CD4-positive, alpha-beta memory T cell (primary cell): ENCODE data around the gene ANTXRL. TPM values are rescaled to one million over a fixed set of nuclear protein-coding genes. Genes with fewer than 3 reads are reported as not detected.
"Not testable (repeated sequence)": the region's sequence is repeated elsewhere in the genome, so short reads cannot be mapped to it uniquely, and the experiment has no call there.

Experiments used
- CTCF ChIA-PET: fragments of 350-600 bp; sonication (Branson Sonifier 250); formaldehyde crosslinking; loops from one replicate; lab custom pipeline; 2021; ENCODE audit warnings: inconsistent platforms; ENCODE audit not compliant: partially characterized antibody; lab: Charles Lee
- POLR2A ChIA-PET: fragments of 350-600 bp; sonication (Branson Sonifier 250); formaldehyde crosslinking; loops from one replicate; lab custom pipeline; 2021; ENCODE audit not compliant: partially characterized antibody; lab: Charles Lee
- DNase-seq, 5 donors: peaks; one replicate each; pipeline versions ENCODE4 v3.0.0 to v3.0.0-alpha.2; 2020 to 2022; ENCODE audit warnings: mixed read lengths in 1 of 5
- H3K27ac ChIP-seq: one replicate; pipeline ENCODE4 v1.7.0; 2013; ENCODE audit warnings: low read depth, low read length
- H3K27me3 ChIP-seq: 2 replicates; pipeline ENCODE4 v1.7.0; 2013; ENCODE audit warnings: mild to moderate bottlenecking, low read length, moderate library complexity; ENCODE audit not compliant: insufficient read depth
- H3K36me3 ChIP-seq: 2 replicates; pipeline ENCODE4 v1.7.0; 2013; ENCODE audit warnings: mild to moderate bottlenecking, low read length, moderate library complexity; ENCODE audit not compliant: insufficient read depth
- H3K4me1 ChIP-seq: 2 replicates; pipeline ENCODE4 v1.7.0; 2013; ENCODE audit warnings: mild to moderate bottlenecking, low read length, moderate library complexity; ENCODE audit not compliant: insufficient read depth
- H3K4me3 ChIP-seq, 2 donors: one replicate each; pipeline ENCODE4 v1.7.0; 2013; ENCODE audit warnings: low read length in 2 of 2, mild to moderate bottlenecking in 1 of 2
- H3K9me3 ChIP-seq, 2 donors: one replicate each; pipeline ENCODE4 v1.7.0; 2013; ENCODE audit warnings: low read length in 2 of 2, control low read depth in 1 of 2; ENCODE audit not compliant: control insufficient read depth in 1 of 2
- H3K27ac Mint-ChIP-seq, 7 donors: one replicate each; pipeline ENCODE4 v1.8.0; 2020 to 2021; ENCODE audit warnings: mixed read lengths in 7 of 7, mild to moderate bottlenecking in 6 of 7, inconsistent platforms in 3 of 7, moderate library complexity in 3 of 7
- H3K27me3 Mint-ChIP-seq, 2 donors: one replicate each; pipeline ENCODE4 v1.8.0; 2020 to 2021; ENCODE audit warnings: mixed read lengths in 2 of 2
- H3K36me3 Mint-ChIP-seq, 2 donors: one replicate each; pipeline ENCODE4 v1.8.0; 2020 to 2021; ENCODE audit warnings: mixed read lengths in 2 of 2, inconsistent platforms in 1 of 2, mild to moderate bottlenecking in 1 of 2
- H3K4me1 Mint-ChIP-seq, 4 donors: one replicate each; pipeline ENCODE4 v1.8.0; 2020 to 2021; ENCODE audit warnings: mixed read lengths in 4 of 4, mild to moderate bottlenecking in 1 of 4
- H3K4me3 Mint-ChIP-seq, 8 donors: one replicate each; pipeline ENCODE4 v1.8.0; 2020 to 2021; ENCODE audit warnings: mixed read lengths in 8 of 8, mild to moderate bottlenecking in 7 of 8, moderate library complexity in 6 of 8, inconsistent platforms in 3 of 8
- H3K9me3 Mint-ChIP-seq, 8 donors: one replicate each; pipeline ENCODE4 v1.8.0; 2020 to 2021; ENCODE audit warnings: mixed read lengths in 8 of 8, mild to moderate bottlenecking in 5 of 8, inconsistent platforms in 3 of 8, moderate library complexity in 1 of 8
- intact Hi-C: fragments of 100-400 bp; cut with micrococcal nuclease; formaldehyde crosslinking; loops from one replicate; pipeline ENCODE4 v1.15.1; 2023
- polyA plus RNA-seq, 2 donors: library from polyadenylated mRNA; unstranded; fragments of 300-500 nt; fragmentation: Illumina TruSeq; gene quantifications; one replicate each; pipeline ENCODE4 v1.2.3, GENCODE V29; 2021
- total RNA-seq, 2 experiments: library from RNA; stranded (reverse); gene quantifications; one replicate each; pipeline ENCODE4 v1.2.3, GENCODE V29; 2021

ANTXRL gene
- total and polyA plus RNA-seq, 4 experiments from 2014 or later, result not detected

DNA sequence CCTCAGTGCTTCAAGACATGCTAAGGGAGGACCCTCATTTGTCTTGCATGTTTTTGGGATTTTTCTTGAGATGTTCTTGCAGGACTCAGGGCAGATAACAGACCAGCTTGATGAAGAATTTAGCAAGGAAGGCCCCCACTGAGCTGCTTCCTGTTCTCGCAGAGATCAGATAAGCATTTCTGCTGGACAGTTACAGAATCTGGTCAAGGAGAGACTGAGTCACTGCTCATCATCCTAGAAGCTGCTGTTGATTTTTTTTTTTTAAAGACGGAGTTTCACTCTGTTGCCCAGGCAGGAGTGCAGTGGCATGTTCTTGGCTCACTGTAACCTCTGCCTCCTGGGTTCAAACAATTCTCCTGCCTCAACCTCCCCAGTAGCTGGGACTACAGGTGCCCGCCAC lies 87.6 kb downstream of the ANTXRL start:
- intact Hi-C loops, H3K4me3 Mint-ChIP-seq, H3K9me3 Mint-ChIP-seq, H3K27me3 Mint-ChIP-seq, H3K4me1 Mint-ChIP-seq, H3K27ac Mint-ChIP-seq, DNase-seq, H3K27ac ChIP-seq, H3K36me3 Mint-ChIP-seq, H3K9me3 ChIP-seq, H3K4me3 ChIP-seq, POLR2A ChIA-PET, CTCF ChIA-PET, H3K4me1 ChIP-seq, H3K36me3 ChIP-seq, H3K27me3 ChIP-seq: not testable (repeated sequence)

- H3K4me3 ChIP-seq, H3K4me1 ChIP-seq, H3K36me3 ChIP-seq, H3K27ac Mint-ChIP-seq, H3K27me3 ChIP-seq, DNase-seq, H3K36me3 Mint-ChIP-seq, CTCF ChIA-PET, H3K9me3 Mint-ChIP-seq, POLR2A ChIA-PET, H3K4me3 Mint-ChIP-seq, H3K27ac ChIP-seq, intact Hi-C loops, H3K4me1 Mint-ChIP-seq, H3K9me3 ChIP-seq, H3K27me3 Mint-ChIP-seq: not testable (repeated sequence)
Measured at GRCh38 chr10:46375406-46375805, 88.6 kb downstream of the ANTXRL start, which contains the start of gene ANXA8L1. TSS of gene ANXA8L1 (plus strand) at chr10:46375776. CDS start at chr10:46375852, 76 bp downstream.

GRCh38 chr10:46377022-46377421 lies 90.2 kb downstream of the ANTXRL start:
- H3K4me3 Mint-ChIP-seq, H3K27me3 ChIP-seq, H3K4me1 Mint-ChIP-seq, H3K27ac ChIP-seq, H3K9me3 ChIP-seq, H3K36me3 Mint-ChIP-seq, CTCF ChIA-PET, H3K36me3 ChIP-seq, H3K27me3 Mint-ChIP-seq, intact Hi-C loops, POLR2A ChIA-PET, H3K4me1 ChIP-seq, DNase-seq, H3K4me3 ChIP-seq, H3K9me3 Mint-ChIP-seq, H3K27ac Mint-ChIP-seq: not testable (repeated sequence)

DNA sequence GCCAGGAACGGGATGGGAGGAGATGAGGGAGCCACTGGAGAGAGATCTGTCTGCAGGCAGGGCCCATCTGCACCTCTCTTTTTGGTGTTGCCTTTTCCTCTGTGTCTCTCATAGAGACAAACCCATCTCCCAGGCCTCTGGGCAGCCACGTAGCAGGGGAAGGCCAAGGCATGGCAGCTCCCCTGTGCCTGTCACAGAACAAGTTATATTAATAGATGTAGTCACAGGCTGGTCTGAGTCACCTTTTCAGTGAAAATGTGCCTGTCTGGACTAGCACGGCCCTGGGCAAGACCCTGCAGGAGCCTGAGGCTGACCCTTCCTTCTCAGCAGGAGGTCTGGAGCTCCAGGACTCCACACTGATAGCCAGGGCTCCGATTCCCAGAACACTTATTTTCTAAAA lies 90.9 kb downstream of the ANTXRL start:
- H3K27ac ChIP-seq, H3K9me3 Mint-ChIP-seq, CTCF ChIA-PET, H3K36me3 ChIP-seq, intact Hi-C loops, H3K27me3 ChIP-seq, H3K27me3 Mint-ChIP-seq, POLR2A ChIA-PET, H3K4me3 ChIP-seq, H3K36me3 Mint-ChIP-seq, H3K9me3 ChIP-seq, H3K27ac Mint-ChIP-seq, H3K4me1 Mint-ChIP-seq, H3K4me1 ChIP-seq, DNase-seq, H3K4me3 Mint-ChIP-seq: not testable (repeated sequence)

DNA sequence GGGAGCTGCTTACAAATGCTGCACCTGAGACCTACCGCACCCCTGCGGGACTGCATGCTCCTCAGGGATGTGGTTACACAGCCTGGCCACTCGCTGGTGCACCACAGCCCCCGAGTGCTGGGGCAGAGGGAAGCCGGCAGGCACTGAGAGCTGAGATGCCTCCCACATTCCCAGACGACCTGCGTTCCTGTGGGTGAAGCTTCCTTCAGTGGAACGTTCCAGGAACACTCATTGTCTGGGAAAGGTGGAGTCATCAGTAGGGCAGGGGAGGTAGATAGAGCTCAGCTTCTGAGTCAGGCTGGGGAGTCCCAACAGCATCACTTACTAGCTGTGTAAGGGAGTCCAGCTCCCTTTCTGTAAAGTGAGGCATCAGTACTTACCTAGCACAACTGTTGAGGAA lies 91.3 kb downstream of the ANTXRL start:
- DNase-seq, CTCF ChIA-PET, H3K4me3 ChIP-seq, H3K36me3 ChIP-seq, H3K9me3 ChIP-seq, H3K27ac Mint-ChIP-seq, POLR2A ChIA-PET, H3K9me3 Mint-ChIP-seq, H3K27ac ChIP-seq, H3K4me3 Mint-ChIP-seq, H3K4me1 ChIP-seq, H3K36me3 Mint-ChIP-seq, H3K27me3 ChIP-seq, intact Hi-C loops, H3K4me1 Mint-ChIP-seq, H3K27me3 Mint-ChIP-seq: not testable (repeated sequence)

DNA sequence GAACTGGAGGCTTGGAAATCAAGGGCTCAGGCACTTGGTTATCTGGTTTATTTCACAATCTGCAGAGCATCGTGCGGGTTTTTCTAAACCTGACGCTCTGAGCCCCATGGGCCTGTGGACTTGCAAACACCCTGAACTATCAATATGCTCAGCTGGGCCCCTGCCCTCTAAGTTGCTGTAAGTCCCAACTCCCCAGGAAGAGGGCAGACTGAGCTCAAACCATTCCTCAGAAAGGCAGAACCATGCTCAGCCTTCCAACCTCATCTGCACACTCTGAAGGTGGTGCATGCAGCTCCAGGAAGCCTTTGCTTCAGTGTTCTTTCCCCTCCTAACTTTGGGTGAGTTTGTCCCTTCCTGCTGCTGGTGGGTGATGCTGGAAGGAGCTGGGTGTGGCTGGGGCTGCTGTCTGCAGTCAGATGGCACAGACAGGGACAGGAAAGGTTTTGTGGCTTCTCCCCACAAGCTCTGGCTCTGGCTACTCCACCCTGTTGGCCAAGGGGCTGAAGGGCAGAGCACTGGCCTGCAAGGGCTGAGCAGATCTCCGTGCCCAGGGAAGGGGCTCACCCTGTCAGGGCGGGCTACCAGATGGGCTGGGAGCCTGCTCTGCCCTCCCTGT lies 92.5 kb downstream of the ANTXRL start:
- POLR2A ChIA-PET, H3K27me3 Mint-ChIP-seq, intact Hi-C loops, H3K9me3 ChIP-seq, H3K36me3 Mint-ChIP-seq, CTCF ChIA-PET, H3K4me3 Mint-ChIP-seq, H3K27ac ChIP-seq, H3K4me1 ChIP-seq, H3K9me3 Mint-ChIP-seq, H3K27ac Mint-ChIP-seq, H3K4me3 ChIP-seq, H3K27me3 ChIP-seq, DNase-seq, H3K4me1 Mint-ChIP-seq, H3K36me3 ChIP-seq: not testable (repeated sequence)

Other genes with a start within 250 kb of the ANTXRL start
- not detected for gene MSMB, start 240.7 kb upstream of the ANTXRL start, total RNA-seq
- gene MSMB, start 240.7 kb upstream of the ANTXRL start, polyA plus RNA-seq, result not detected
- not detected for gene ANXA8L1, start 88.8 kb downstream of the ANTXRL start, total RNA-seq
- not detected for gene ANXA8L1, start 88.8 kb downstream of the ANTXRL start, polyA plus RNA-seq
- not detected for gene NPY4R, start 179.0 kb downstream of the ANTXRL start, total RNA-seq
- not detected for gene NPY4R, start 179.0 kb downstream of the ANTXRL start, polyA plus RNA-seq